ENCODE results near the gene METTL26.
A peak's percentile ranks its signal among the peaks of the same experiment; 100 is the strongest.
"Not testable (repeated sequence)": the region's sequence is repeated elsewhere in the genome, so short reads cannot be mapped to it uniquely, and the experiment has no call there.

METTL26 gene

DNA sequence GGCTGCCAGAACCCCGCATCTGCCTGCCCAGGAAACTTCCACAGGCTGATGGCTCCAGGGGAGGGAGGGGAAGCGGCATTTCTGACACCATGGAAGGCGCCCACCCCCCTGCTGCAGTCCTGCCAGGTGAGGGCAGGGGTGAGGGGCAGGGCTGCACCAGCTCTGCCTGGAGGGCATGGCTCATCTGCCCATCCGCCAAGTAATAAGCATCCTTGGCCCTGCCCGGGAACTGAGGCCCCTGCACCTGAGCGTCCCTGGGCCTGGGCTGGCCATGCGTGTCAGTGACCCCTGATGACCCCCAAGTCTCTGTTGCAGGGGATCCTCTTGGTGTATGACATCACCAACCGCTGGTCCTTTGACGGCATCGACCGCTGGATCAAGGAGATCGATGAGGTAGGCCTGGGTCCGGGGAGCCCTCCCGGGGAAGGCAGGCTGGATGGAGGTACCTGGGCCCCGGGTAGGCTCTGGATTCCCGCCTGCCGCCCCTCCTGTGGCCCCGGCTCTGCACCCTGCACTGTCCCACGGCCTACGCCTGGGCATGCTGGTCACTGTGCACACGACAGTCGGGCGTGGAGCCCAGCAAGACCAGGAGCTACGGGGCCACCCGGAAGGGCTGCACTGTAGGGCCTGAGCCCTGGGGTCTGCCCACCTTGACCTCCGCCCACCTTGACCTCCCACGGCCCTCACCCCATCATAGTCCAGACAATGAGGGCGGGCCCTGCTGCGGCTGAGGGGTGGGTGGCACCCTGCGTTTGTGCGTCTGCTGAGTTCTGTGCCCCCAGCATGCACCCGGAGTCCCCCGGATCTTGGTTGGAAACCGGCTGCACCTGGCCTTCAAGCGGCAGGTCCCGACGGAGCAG is 10.8 kb downstream of the METTL26 start:
- no peak for DNase-seq (ENCODE audit: low read depth in 2 of 2)

DNA sequence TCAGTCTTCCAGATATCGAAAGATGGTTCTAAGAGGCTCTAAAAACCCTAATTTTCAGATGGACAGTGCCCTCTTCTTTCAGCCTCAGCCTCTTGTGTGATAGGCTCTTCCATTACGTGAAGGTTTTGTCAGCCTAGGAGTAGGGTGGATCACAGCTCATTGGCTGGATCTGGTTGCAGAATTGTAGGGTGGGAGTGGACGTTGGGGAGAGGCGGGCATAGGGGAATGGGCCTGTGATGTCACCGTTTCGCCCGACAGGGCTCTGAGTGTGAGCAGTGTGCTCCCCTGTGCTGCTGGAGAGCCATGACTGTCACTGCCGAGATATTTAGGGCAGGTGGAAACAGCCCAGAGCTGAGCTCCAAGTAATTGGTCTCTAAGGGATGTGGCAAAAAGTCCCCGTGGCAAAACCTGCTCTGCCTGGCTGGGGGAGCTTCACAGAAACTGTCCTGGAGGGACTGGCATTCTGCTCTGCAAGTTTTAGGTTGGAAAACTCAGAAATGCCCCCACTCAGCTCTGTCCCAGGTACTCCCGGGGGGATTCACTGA is 11.5 kb downstream of the METTL26 start:
- no peak for DNase-seq (ENCODE audit: low read depth in 2 of 2)

DNA sequence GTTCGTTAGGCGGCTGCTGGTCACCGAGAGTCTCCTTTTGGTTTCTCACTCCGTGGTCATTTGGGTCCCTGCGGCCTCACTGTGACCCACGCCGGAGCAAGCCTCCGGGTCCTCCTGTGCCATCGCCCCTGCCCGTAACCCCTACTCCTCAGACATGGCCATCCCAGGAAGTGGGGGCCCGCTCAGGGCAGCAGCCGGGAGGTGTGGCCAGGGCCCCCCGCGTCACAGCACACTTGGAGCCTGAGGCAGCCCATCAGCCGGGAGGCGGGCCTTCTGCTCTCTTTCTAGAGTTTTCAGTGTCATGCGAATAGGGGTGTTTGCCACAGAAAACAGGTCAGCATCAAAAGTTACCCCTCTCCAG is 13.2 kb downstream of the METTL26 start:
- DNase-seq (ENCODE audit: low read depth in 2 of 2) = no peak

DNA sequence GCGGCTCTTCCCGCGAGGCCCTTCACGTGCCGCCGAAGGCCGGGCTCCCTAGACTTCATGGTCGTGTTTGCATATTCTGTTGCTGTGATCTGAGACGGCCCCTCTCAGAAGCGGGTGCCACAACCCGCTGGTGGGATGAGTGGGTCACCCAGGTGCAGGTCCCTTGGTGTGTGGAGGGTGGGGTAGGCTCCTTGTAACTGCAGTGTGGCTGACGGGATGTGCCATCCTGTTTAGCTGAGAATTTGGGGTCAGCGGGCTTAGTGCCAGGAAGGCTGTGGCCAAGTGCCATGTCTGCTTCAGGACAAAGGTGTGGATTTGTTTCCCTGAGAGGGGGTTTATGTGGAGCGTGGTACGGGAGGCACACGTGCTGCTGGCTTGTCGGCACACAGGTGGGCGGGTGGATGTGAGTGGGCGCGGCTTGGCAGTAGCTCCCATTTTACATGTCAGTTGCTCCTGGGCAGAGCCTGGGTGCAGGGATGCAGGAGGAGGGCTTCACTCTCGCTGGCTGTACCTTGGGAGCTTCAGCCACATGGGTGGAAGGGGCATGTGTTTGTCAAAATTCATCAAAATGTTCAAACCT is 14.5 kb downstream of the METTL26 start:
- no peak for DNase-seq (ENCODE audit: low read depth in 2 of 2)

DNA sequence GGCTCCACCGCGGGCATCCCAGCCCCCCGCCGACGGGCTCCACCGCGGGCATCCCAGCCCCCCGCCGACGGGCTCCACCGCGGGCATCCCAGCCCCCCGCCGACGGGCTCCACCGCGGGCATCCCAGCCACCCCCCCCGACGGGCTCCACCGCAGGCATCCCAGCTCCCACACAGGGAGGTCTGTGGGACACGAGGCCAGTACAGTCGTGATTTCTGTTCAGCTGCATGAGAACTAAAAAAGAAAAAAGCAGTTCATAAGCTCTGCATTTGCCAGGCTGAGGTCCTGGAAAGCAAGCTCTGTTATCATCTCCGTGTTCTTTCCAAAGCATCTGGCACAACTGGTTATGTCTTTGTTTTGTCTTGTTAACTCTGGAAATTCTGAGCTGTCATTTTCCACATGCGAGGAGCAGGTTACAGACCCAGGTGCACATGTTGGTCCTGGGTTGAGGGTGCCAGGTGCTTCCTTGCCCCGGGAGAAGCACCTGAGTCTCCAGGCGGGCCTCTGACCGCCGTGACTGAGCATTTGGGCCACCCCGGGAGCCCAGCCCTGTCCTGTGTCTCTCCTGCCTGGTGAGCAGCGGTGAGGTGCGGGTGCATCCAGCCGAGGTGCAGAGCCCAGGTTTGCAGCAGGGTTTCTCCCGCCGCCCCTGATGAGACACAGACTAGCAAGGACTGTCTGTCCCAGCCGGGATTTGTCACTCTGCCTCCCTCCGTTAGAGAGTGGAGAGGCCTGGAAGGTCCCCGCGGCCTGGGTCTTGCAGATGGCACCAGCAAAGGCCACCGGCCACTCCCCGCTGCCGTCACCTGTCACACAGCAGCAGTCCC is 15.2 kb downstream of the METTL26 start:
- no peak for DNase-seq (ENCODE audit: low read depth in 2 of 2)

DNA sequence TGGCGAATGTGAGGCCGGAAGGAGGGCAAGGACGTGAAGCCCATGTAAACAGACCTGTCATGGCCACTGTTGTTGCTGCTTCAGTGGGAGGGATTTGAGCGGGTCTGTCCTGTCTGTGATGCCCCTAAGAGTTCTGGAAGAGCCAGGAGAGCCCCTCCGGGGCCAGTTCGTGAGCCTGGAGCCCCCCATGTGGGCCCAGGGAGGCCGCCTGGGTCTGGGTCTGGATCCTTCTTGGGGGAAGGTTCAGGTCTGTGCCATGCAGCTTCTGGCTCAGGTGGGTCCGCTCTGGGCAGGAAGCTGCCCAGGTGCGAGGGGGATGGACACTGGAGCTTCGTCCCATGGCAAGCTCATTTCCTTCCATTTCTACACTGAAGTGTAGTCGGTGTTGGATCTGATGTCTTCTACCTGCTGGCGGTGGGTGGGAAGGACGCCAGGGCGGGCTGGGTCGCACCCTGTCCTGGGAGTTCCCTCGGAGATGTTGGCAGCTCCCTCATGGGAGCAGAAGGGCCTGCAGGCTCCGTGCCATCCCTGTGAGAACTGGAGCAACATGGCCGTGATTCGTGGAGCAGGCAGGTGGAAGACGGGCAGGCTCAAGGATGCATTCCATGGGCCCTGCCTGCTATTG is 16.5 kb downstream of the METTL26 start:
- DNase-seq (ENCODE audit: low read depth in 2 of 2) = no peak

DNA sequence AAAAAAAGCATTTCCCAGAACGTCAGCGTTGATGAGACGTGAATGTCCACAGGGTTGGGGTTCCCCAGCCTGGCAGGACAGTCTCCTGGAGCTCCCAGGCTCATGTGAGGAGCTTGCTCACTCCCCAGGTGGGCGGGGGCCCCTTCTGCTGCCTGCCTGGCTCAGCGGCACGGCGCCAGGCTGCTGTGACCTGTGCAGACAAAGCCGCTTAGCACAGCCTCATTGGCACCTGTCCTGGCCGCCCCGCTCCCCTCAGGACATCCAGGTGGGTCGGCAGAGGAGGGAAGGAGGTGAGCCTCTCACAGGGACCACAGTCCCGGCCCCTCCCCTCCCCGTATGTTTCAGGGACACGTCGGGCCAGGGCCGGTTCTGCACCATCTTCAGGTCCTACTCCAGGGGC is 18.2 kb downstream of the METTL26 start:
- no peak for DNase-seq (ENCODE audit: low read depth in 2 of 2)

DNA sequence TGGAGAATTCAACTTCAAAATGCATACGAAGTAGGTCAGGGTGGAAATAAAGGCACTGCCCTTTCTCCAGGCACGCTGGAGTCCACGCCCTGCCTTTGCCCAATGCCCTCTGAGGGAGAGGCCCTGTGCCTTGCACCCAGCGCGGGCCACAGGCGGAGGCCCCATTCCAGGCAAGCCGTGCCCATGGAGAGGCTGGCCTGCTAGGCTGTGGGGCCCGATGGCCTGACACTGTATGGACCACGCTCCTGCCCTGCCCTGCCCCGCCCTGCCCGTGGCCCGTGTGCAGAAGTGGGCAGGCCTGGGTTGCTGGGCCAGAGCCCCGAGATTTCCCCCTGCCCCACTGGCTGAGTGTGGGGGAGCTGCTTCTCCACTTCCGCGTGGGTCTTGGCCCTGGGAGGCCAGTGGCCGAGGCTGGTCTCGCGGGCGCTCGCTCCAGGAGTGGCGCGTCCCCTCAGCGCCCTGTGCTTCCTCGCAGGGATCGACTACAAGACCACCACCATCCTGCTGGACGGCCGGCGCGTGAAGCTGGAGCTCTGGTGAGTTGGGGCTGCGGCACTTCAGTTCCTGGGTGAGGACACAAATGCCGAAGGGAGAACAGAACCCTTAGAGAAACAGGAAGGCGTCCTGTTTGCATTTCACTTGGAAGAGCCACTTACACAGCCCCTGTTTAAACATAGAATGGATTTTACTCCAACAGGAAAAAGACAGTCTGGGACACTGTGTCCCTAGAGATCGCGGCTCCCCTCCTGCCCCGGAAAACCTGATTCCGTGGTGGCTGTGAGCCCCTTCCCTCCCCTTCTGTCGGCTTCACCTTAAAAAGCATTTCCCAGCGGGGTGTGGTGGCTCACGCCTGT is 19.1 kb downstream of the METTL26 start:
- no peak for DNase-seq (ENCODE audit: low read depth in 2 of 2)

DNA sequence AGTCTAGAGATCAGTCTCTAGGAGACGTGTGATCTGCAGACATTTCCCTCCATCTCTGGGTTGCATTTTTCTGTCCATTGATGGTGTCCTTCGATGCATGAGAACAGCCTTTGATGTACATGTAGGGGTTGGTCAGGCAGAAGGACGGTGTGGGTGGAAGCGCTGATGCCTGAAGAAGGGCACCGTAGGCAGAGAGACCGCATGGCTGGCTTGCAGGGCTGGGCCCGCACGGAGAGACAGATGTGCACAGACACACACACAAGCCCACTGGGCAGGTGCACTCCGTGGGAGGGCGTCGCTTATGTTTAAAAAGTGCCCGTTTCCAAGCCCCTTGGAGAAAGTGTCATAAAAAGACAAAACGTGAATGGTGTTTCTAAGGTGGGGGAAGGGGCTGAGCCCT is 21.0 kb downstream of the METTL26 start:
- no peak for DNase-seq (ENCODE audit: low read depth in 2 of 2)

DNA sequence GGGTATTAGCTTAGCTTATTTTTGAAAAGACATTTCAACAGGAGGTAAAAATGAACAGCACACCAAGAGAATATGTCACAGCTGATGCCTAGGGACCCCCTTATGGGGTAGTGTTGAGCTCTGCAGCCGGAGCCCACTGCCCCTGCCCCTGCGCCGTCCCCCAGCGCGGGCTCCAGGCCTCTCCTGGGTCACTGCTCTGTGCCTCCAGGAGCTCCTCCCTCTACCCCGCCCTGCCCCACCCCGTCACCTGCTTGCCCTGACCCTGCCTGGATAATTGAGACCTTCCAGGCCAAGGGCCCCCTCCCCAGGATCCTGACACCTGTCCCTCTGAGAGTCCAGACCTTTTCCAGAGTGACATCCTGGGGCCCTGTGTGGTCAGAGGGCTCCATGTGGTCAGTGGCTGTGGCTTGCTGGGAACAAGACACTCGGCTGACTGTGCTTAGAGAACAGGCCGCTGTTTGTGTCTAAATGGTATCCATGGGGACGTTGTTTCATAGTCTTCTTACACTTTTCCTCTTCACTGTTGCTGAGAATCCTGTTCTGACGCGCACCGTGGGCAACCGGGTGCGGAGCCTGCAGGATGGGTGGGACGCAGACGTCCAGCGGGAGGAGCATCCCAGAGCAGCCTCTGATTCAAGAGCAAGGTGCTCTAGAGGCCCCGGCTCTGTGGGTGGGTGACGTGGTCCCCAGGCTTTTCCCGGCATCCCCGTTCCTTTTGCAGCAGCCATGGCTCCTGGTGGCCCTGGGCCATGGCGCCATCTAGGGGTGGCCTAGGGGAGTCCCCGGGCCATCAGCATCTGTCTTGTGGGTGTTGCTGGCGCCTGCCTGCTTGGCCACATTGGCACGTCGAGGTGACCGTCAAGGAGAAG is 25.4 kb downstream of the METTL26 start:
- peak; percentile 46 to 58 for DNase-seq (ENCODE audit: low read depth in 2 of 2)

DNA sequence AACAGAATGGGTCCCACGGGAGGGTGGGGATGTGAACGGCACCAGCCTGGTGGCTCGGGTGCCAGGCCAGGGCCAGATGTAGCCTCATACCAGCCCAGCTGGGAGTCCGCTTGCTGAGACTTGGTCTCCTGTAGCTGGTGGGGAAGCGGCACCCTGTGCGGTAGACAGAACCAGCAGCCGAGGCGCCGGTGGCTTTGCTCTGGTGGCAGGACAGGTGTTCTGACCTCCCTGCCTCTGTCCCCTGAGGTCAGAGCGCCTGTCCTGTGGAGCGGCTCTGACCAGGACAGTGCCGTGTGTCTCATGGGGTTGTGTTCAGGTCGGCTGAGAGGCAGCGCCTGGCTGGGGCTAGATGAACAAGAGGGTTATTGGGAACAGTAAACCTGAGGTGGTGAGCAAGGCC is 26.1 kb downstream of the METTL26 start:
- no peak for DNase-seq (ENCODE audit: low read depth in 2 of 2)

DNA sequence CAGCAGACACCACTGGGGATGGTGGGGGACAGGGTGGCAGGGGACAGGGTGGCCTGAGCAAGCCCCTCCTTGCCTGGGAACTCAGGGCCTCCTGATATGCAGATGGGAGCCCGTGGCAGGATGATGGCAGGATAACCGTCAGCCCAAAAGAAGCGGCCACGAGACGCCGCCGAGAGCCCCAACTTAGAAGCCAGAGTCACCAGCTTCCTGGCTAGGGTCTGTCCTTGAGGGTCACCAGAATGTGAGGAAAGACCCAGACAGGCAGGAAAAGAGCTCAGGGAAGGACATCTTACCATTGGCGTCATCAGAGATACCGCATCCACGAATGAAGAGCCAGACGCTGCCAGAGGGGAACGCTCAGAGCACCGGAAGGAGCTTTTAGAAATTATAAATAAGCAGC is 26.8 kb downstream of the METTL26 start:
- no peak for DNase-seq (ENCODE audit: low read depth in 2 of 2)

DNA sequence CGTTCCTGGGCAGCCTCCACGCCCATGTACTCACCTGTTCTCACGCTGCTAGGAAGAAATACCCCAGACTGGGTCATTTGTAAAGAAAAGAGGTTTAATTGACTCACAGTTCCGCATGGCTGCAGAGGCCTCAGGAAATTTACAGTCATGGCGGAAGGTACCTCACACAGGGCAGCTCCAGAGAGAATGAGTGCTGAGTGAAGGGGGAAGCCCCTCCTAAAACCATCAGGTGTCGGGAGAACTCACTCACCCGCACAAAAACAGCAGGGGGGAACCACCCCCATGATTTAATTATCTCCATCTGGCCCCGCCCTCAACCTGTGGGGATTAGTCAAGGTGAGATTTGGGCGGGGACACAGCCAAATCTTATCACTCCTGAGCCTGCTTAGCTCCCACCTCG is 28.1 kb downstream of the METTL26 start:
- peak in 1 of 2 donors; percentile 58 for DNase-seq (ENCODE audit: low read depth in 2 of 2)

DNA sequence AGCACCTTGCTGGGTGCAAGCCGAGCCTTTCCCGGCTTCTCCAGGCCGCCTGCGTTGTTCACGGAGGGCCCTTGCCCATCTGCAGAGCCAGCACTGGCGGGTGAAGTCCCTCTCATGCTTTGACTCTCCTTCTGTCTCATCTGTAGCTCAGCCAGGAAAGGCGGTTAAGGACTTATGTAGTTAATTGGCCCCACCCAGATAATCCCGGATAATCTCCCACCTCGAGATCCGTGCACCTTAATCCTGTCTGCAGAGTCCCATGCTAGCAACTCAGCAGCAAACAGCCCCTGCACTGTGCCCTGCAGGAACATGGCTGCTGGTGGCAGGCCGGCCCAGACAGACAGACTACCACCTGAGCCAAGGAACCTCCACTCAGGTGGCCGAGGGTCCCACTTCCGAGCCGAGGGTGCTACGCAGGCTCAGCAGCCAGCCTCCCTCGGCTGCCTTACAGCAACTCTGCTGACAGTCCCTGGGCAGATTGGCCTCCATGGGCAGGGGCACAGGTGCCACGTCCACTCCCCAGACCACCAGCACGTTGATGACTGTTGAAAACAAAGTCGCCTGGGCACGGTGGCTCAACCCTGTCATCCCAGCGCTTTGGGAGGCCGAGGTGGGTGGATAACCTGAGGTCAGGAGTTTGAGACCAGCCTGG is 29.3 kb downstream of the METTL26 start:
- no peak for DNase-seq (ENCODE audit: low read depth in 2 of 2)

DNA sequence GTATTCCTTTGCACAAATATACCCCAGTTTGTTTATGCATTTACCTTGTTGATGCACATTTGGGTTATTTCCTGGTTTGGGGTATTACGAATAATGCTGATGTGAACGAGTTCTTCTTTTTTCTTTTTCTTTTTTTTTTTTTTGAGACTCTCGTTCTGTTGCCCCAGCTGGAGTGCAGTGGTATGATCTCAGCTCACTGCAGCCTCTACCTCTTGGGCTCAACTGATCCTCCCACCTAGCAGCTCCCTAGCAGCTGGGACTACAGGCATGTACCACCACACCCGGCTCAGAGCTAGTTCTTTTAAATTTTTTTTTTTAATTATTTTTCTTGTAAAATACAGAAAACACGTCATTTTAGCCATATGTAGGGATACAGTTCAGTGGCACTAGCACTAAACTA is 32.2 kb downstream of the METTL26 start:
- no peak for DNase-seq (ENCODE audit: low read depth in 2 of 2)

DNA sequence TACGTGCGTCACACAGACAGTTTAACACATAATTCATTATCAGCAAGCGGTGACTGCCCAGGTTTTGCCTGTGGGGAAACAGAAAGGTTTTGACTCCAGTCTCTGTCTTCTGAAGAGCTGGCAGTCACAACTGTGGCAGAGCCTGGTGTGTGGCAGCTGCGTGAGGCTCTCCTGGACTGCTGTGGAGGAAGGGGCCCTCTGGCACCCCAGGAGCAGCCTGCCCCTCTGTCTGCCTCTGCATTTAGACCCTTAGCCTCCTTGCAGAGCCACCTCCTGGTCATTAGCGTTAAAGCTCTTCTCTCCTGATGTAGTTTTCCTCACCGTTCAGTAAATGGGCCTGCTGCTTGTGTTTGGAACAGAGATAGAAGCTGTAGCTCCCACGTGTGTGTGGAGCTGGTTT is 35.3 kb downstream of the METTL26 start:
- no peak for DNase-seq (ENCODE audit: low read depth in 2 of 2)

DNA sequence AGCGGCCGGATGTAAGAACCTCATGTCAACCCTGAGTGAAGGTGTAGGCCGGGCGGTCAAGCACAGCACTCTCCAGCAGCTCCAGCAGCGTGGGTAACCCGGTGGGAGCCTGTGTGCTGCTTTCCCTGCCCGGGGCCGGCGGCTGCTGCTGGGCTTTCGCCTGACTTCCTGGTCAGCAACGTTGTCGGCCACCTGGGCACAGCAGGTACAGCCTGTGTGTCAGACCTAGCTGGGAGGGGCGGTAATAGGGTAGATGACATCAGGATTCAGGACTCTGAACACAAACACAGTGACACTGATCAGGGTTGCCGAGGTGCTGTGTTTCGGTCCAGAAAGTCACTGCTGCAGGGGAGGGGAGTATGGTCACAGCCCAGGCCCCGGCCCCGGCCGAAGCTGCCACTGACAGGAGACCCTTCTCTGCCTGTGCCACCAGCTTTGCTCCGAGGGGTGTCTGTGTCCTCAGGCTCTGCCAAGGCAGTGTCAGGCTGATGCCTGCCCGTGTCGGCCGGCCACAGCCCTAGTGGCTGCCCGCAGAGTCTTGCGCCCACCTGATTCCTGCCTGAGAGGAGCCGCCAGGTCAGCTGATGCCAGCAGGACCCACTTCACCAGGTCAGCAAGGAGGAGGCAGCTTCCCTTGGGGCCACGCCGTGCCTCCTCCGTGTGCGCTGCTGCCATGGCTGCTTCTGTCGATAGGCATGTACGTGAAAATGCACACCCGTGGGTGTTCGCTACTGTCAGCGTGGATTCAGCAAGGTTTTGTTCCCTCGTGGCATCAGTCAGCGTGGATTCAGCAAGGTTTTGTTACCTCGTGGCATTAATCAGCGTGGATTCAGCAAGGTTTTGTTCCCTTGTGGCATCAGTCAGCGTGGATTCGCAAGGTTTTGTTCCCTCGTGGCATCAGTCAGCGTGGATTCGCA is 37.0 kb downstream of the METTL26 start:
- DNase-seq (ENCODE audit: low read depth in 2 of 2) = no peak

DNA sequence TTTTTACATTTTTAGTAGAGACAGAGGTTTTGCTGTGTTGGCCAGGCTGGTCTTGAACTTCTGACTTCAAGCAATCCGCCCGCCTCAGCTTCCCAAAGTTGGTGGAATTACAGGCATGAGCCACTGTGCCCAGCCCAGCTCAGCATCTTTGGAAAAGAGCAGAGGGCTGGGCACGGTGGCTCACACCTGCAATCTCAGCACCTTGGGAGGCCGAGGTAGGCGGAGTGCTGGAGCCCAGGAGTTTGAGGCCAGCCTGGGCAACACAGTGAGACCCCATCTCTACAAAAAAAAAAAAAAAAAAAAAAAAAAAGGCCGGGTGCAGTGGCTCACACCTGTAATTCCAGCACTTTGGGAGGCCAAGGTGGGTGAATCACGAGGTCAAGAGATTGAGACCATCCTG is 38.5 kb downstream of the METTL26 start:
- not testable (repeated sequence) for DNase-seq (ENCODE audit: low read depth in 2 of 2)

DNA sequence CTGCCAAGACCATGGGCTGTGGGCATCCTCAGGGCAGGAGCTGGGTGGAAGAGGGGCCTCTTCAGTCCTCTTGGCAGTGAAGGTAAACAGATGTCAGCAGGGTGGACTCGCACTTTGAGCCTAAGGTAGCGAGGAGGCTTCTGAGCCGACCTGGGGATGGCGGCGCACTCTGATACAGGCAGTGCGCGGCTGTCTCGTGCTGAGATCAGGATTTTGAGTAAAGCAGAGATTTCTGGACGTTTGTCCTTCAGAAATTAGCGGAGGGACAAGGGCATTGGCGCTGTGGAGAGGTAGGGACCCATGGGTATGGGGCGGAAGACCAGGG is 39.4 kb downstream of the METTL26 start:
- no peak for DNase-seq (ENCODE audit: low read depth in 2 of 2)
